Neural cell (in vitro differentiated cells): Measurements from ENCODE around the gene C2.

Experiments used
- CTCF ChIP-seq: fragments of 450-650 bp; IDR thresholded peaks from 2 replicates; pipeline ENCODE4 v1.5.1; 2014; ENCODE audit warnings: antibody characterized with exemption, mild to moderate bottlenecking, moderate library complexity; ENCODE audit not compliant: poor library complexity, severe bottlenecking
- POLR2AphosphoS5 ChIP-seq: IDR thresholded peaks from 2 replicates; pipeline ENCODE4 v1.6.1; 2012

GRCh38 chr6:31892821-31893220, 34.7 kb upstream of the C2 start:
- TF ChIP-seq POLR2AphosphoS5, result no peak
- no peak for TF ChIP-seq CTCF
